ENCODE data around the gene C19orf38. TPM values are rescaled to one million over a fixed set of nuclear protein-coding genes. Genes with fewer than 3 reads are reported as not detected.
A peak's percentile ranks its signal among the peaks of the same experiment; 100 is the strongest.

Gene C19orf38
- total and polyA plus RNA-seq, 9 of the 15 experiments (the other 6 are each of a cell fraction or from before 2014, with no cell fraction given): 0.14 to 0.18 TPM; not detected in 7

GRCh38 chr19:10839114-10840050 is 8.8 kb upstream of the C19orf38 start (continued):
- TF ChIP-seq BHLHE40 (IDR thresholded peaks at IDR 0.05; ENCODE audit: low read length) (peak; percentile 86), MITF (IDR thresholded peaks at IDR 0.05) (0 out of 2 replicates have a peak, but pooled peaks have one; percentile 30), NFIC (IDR thresholded peaks at IDR 0.05) (peak; percentile 56), TBL1XR1 (IDR thresholded peaks at IDR 0.05; ENCODE audit: low read length in 2 of 2) (no peak), DPF2 (IDR thresholded peaks at IDR 0.05) (peak; percentile 73), MGA (IDR thresholded peaks at IDR 0.05) (peak; percentile 63; the same call in 1 of the 2 replicates), SOX6 (IDR thresholded peaks at IDR 0.05) (0 out of 2 replicates have a peak, but pooled peaks have one; percentile 55), NCOR1 (IDR thresholded peaks at IDR 0.05) (peak; percentile 76), ZNF146 (CRISPR knock-in tag; IDR thresholded peaks at IDR 0.05; ENCODE audit: unreplicated experiment) (peak; percentile 92), ZKSCAN8 (CRISPR knock-in tag; IDR thresholded peaks at IDR 0.05) (0 out of 2 replicates have a peak, but pooled peaks have one; percentile 42), DACH1 (IDR thresholded peaks at IDR 0.05; ENCODE audit: partially characterized antibody) (peak; percentile 57), CBX8 (IDR thresholded peaks at IDR 0.05; ENCODE audit: borderline replicate concordance, extremely low read depth, low read depth, low read length, poor library complexity, severe bottlenecking) (no peak)
- TF ChIP-seq, protein P1, sequence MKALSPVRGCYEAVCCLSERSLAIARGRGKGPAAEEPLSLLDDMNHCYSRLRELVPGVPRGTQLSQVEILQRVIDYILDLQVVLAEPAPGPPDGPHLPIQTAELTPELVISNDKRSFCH (CRISPR knock-in tag; IDR thresholded peaks at IDR 0.05): no peak
- TF ChIP-seq, protein P1 (tag; IDR thresholded peaks at IDR 0.05): peak; percentile 59; the same call in 1 of the 2 replicates

Measured in K562 (cell line).